Rectal smooth muscle tissue (tissue), 1 donor: ENCODE measurements around the gene RNF180.
"Not testable (repeated sequence)": the region's sequence is repeated elsewhere in the genome, so short reads cannot be mapped to it uniquely, and the experiment has no call there.

Source experiments
- H3K27ac ChIP-seq: one replicate; pipeline ENCODE4 v1.7.0; 2013; ENCODE audit warnings: low read depth, low read length, inconsistent platforms
- H3K27me3 ChIP-seq: one replicate; pipeline ENCODE4 v1.7.0; 2013; ENCODE audit warnings: low read length; ENCODE audit not compliant: control insufficient read depth, insufficient read depth
- H3K36me3 ChIP-seq: one replicate; pipeline ENCODE4 v1.7.0; 2013; ENCODE audit warnings: low read length; ENCODE audit not compliant: control insufficient read depth, insufficient read depth
- H3K4me1 ChIP-seq: one replicate; pipeline ENCODE4 v1.7.0; 2013; ENCODE audit warnings: low read length; ENCODE audit not compliant: control insufficient read depth, insufficient read depth
- H3K4me3 ChIP-seq: one replicate; pipeline ENCODE4 v1.7.0; 2013; ENCODE audit warnings: low read length
- H3K9ac ChIP-seq: one replicate; pipeline ENCODE4 v1.7.0; 2013; ENCODE audit warnings: low read length

The RNF180 gene

GRCh38 chr5:64225286-64225981 lies 59.8 kb downstream of the RNF180 start:
- not testable (repeated sequence) for H3K4me3 ChIP-seq, H3K4me1 ChIP-seq, H3K27me3 ChIP-seq, H3K9ac ChIP-seq, H3K27ac ChIP-seq, H3K36me3 ChIP-seq

- H3K9ac ChIP-seq, H3K27ac ChIP-seq, H3K36me3 ChIP-seq, H3K4me1 ChIP-seq, H3K4me3 ChIP-seq, H3K27me3 ChIP-seq: not testable (repeated sequence)
Measured at GRCh38 chr5:64227131-64227537, 61.5 kb downstream of the RNF180 start.

GRCh38 chr5:64229163-64229774 lies 63.6 kb downstream of the RNF180 start:
- H3K9ac ChIP-seq = no peak overlapping the region
- H3K27me3 ChIP-seq = no peaks in the 10 kb centered on the region
- no peak overlapping the region for H3K4me3 ChIP-seq
- no peak overlapping the region for H3K27ac ChIP-seq
- no peaks in the 10 kb centered on the region for H3K4me1 ChIP-seq
- no peaks in the 10 kb centered on the region for H3K36me3 ChIP-seq

- no peak overlapping the region for H3K9ac ChIP-seq
- no peaks in the 10 kb centered on the region for H3K4me1 ChIP-seq
- no peak overlapping the region for H3K27ac ChIP-seq
- H3K36me3 ChIP-seq = no peaks in the 10 kb centered on the region
- H3K27me3 ChIP-seq = no peaks in the 10 kb centered on the region
- no peak overlapping the region for H3K4me3 ChIP-seq
Measured at GRCh38 chr5:64260756-64261155, 95.1 kb downstream of the RNF180 start.

GRCh38 chr5:64269164-64269563 lies 103.5 kb downstream of the RNF180 start:
- H3K9ac ChIP-seq = no peak overlapping the region
- H3K36me3 ChIP-seq = no peaks in the 10 kb centered on the region

GRCh38 chr5:64273276-64273675 lies 107.6 kb downstream of the RNF180 start:
- Histone ChIP-seq H3K9ac (no peak overlapping the region), H3K27me3 (no peaks in the 10 kb centered on the region), H3K27ac (no peak overlapping the region), H3K4me1 (no peaks in the 10 kb centered on the region), H3K36me3 (no peaks in the 10 kb centered on the region), H3K4me3 (no peak overlapping the region)

More at GRCh38 chr5:64269164-64269563, 103.5 kb downstream of the RNF180 start:
- no peak overlapping the region for H3K27ac ChIP-seq
- no peaks in the 10 kb centered on the region for H3K27me3 ChIP-seq
- H3K4me1 ChIP-seq = no peaks in the 10 kb centered on the region
- H3K4me3 ChIP-seq = no peak overlapping the region

GRCh38 chr5:64285188-64286130 lies 119.8 kb downstream of the RNF180 start:
- H3K4me3 ChIP-seq = no peak overlapping the region
- H3K9ac ChIP-seq = no peak overlapping the region
- no peaks in the 10 kb centered on the region for H3K27me3 ChIP-seq
- no peaks in the 10 kb centered on the region for H3K4me1 ChIP-seq
- no peaks in the 10 kb centered on the region for H3K36me3 ChIP-seq
- no peak overlapping the region for H3K27ac ChIP-seq

GRCh38 chr5:64286381-64286780 lies 120.7 kb downstream of the RNF180 start:
- H3K4me3 ChIP-seq = no peak overlapping the region
- no peaks in the 10 kb centered on the region for H3K36me3 ChIP-seq
- H3K9ac ChIP-seq = no peak overlapping the region
- H3K4me1 ChIP-seq = no peaks in the 10 kb centered on the region
- H3K27ac ChIP-seq = no peak overlapping the region
- no peaks in the 10 kb centered on the region for H3K27me3 ChIP-seq

- H3K27ac ChIP-seq, H3K4me1 ChIP-seq, H3K4me3 ChIP-seq, H3K9ac ChIP-seq, H3K36me3 ChIP-seq, H3K27me3 ChIP-seq: not testable (repeated sequence)
Measured at GRCh38 chr5:64288496-64288895, 122.9 kb downstream of the RNF180 start.

GRCh38 chr5:64292611-64293215 lies 127.1 kb downstream of the RNF180 start:
- Histone ChIP-seq H3K4me3 (no peak overlapping the region), H3K9ac (no peak overlapping the region), H3K4me1 (no peaks in the 10 kb centered on the region)

GRCh38 chr5:64295101-64295500 lies 129.5 kb downstream of the RNF180 start:
- Histone ChIP-seq H3K36me3 (no peaks in the 10 kb centered on the region), H3K4me1 (no peaks in the 10 kb centered on the region), H3K27ac (no peak overlapping the region), H3K27me3 (no peaks in the 10 kb centered on the region), H3K9ac (no peak overlapping the region), H3K4me3 (no peak overlapping the region)

More at GRCh38 chr5:64292611-64293215, 127.1 kb downstream of the RNF180 start:
- H3K27ac ChIP-seq = no peak overlapping the region
- no peaks in the 10 kb centered on the region for H3K27me3 ChIP-seq
- no peaks in the 10 kb centered on the region for H3K36me3 ChIP-seq

GRCh38 chr5:64298586-64298985 lies 132.9 kb downstream of the RNF180 start:
- Histone ChIP-seq H3K4me3 (no peak overlapping the region), H3K9ac (no peak overlapping the region), H3K4me1 (no peaks in the 10 kb centered on the region), H3K36me3 (no peaks in the 10 kb centered on the region), H3K27me3 (no peaks in the 10 kb centered on the region), H3K27ac (no peak overlapping the region)
